DMS153 (cell line): Measurements from ENCODE around the gene GZF1.

Experiments
- DNase-seq: peaks from one replicate; lab custom pipeline; 2025; lab: John Stamatoyannopoulos, UW

Gene GZF1

GRCh38 chr20:23361476-23362391 is at the start of gene GZF1:
TSS of gene GZF1 (plus strand) at chr20:23362182. CDS start at chr20:23364384, 2,202 bp downstream.
- peak; percentile 97 for DNase-seq

GRCh38 chr20:23313271-23313670 is 48.7 kb upstream of the GZF1 start:
- no peak for DNase-seq

- no peak for DNase-seq
These were observed 47.3 kb upstream of the GZF1 start for GRCh38 chr20:23314699-23315098.

- DNase-seq: no peak
These were observed 46.9 kb upstream of the GZF1 start for GRCh38 chr20:23315099-23315498.

- DNase-seq: no peak
These were observed 45.4 kb upstream of the GZF1 start for GRCh38 chr20:23316626-23317025.

GRCh38 chr20:23317081-23317480 is 44.9 kb upstream of the GZF1 start:
- DNase-seq: no peak

GRCh38 chr20:23318347-23318746 is 43.6 kb upstream of the GZF1 start:
- DNase-seq: no peak

GRCh38 chr20:23320317-23320716 is 41.7 kb upstream of the GZF1 start:
- DNase-seq: no peak

- DNase-seq: no peak
These were observed 36.9 kb upstream of the GZF1 start for GRCh38 chr20:23325107-23325506.

- no peak for DNase-seq
These were observed 35.2 kb upstream of the GZF1 start for GRCh38 chr20:23326774-23327173.

GRCh38 chr20:23327617-23328333 is 34.2 kb upstream of the GZF1 start:
- DNase-seq: no peak

GRCh38 chr20:23331450-23332350 is 30.3 kb upstream of the GZF1 start:
- no peak for DNase-seq

- DNase-seq: no peak
These were observed 29.5 kb upstream of the GZF1 start for GRCh38 chr20:23332467-23332866.

GRCh38 chr20:23334111-23334510 is 27.9 kb upstream of the GZF1 start:
- DNase-seq: no peak

- no peak for DNase-seq
These were observed 26.5 kb upstream of the GZF1 start for GRCh38 chr20:23335521-23335920.

GRCh38 chr20:23336476-23336875 is 25.5 kb upstream of the GZF1 start:
- no peak for DNase-seq

- DNase-seq: no peak
These were observed 24.7 kb upstream of the GZF1 start for GRCh38 chr20:23337312-23337711.

- no peak for DNase-seq
These were observed 22.0 kb upstream of the GZF1 start for GRCh38 chr20:23339986-23340385.

GRCh38 chr20:23340524-23340923 is 21.5 kb upstream of the GZF1 start:
- no peak for DNase-seq

- no peak for DNase-seq
These were observed 20.9 kb upstream of the GZF1 start for GRCh38 chr20:23341073-23341472.

GRCh38 chr20:23343590-23343989 is 18.4 kb upstream of the GZF1 start:
- no peak for DNase-seq

GRCh38 chr20:23344336-23344735 is 17.6 kb upstream of the GZF1 start:
- no peak for DNase-seq
